ENCODE results near the gene ARHGAP45.

- no peak for TF ChIP-seq CTCF (IDR thresholded peaks at IDR 0.05)
- TF ChIP-seq BHLHE40 (IDR thresholded peaks at IDR 0.05; ENCODE audit: low read depth, low read length), result no peak
Measured at GRCh38 chr19:1113986-1114483, 47.1 kb downstream of the ARHGAP45 start.

Data from A549 (cell line).